ENCODE measurements around the gene TALDO1. TPM values are rescaled to one million over a fixed set of nuclear protein-coding genes. Genes with fewer than 3 reads are reported as not detected.

The TALDO1 gene
- total RNA-seq, 1 experiment from 2014 or later: 268 TPM

DNA sequence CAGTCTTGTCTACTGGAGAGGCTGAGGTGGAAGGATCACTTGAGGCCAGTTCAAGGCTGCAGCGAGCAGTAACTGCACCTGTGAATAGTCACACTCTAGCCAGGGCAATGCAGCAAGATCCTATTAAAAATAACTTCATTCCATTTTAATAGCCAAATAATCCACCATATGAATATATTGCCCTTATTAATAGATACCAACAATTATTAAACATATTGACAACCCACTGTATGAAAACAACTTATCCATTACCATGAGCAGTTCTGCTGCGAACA, 19.6 kb downstream of the TALDO1 start:
- no peaks in the 10 kb centered on the region for H3K4me1 ChIP-seq (ENCODE audit: insufficient read depth, low read length)
- H3K4ac ChIP-seq (ENCODE audit: low read depth, low read length): no peak overlapping the region
- no peak for DNase-seq
- H2BK12ac ChIP-seq (ENCODE audit: insufficient read length, low read depth, low read length): no peak overlapping the region
- no peak overlapping the region for H3K18ac ChIP-seq (ENCODE audit: insufficient read length, low read depth, low read length)
- H2AK5ac ChIP-seq (ENCODE audit: insufficient read length, low read length): no peak overlapping the region
- no peak overlapping the region for H2BK120ac ChIP-seq (ENCODE audit: low read depth, low read length, poor library complexity, severe bottlenecking)
- H3K4me2 ChIP-seq (ENCODE audit: insufficient read depth, insufficient read length, low read length): no peak overlapping the region
- no peaks in the 10 kb centered on the region for H3K27me3 ChIP-seq (ENCODE audit: insufficient read depth, low read length)
- no peak overlapping the region for H4K5ac ChIP-seq (ENCODE audit: insufficient read length, low read depth, low read length)
- no peak overlapping the region for H2AFZ ChIP-seq (ENCODE audit: low read length)
- no peak overlapping the region for H3K9ac ChIP-seq (ENCODE audit: extremely low read depth, insufficient read length, low read length)
- no peak overlapping the region for H3K56ac ChIP-seq (ENCODE audit: insufficient read length, low read depth, low read length)
- no CpG with 5 or more reads among the region's 2 CpGs for WGBS (ENCODE audit: extremely low coverage, insufficient read length, low lambda C conversion rate)
- no peaks in the 10 kb centered on the region for H3K27me3 Mint-ChIP-seq (ENCODE audit: low read depth)
- H4K91ac ChIP-seq (ENCODE audit: insufficient read length, low read depth, low read length): no peak overlapping the region
- no peak overlapping the region for H3K23ac ChIP-seq (ENCODE audit: insufficient read length, low read depth, low read length)
- H3K4me3 Mint-ChIP-seq: no peak overlapping the region
- H2BK5ac ChIP-seq (ENCODE audit: insufficient read length, low read length): no peak overlapping the region
- no peaks in the 10 kb centered on the region for H3K9me3 ChIP-seq (ENCODE audit: control insufficient read depth, low read depth, low read length)
- H3K27ac ChIP-seq (ENCODE audit: insufficient read length, low read depth, low read length): no peak overlapping the region
- no peaks in the 10 kb centered on the region for H3K23me2 ChIP-seq (ENCODE audit: insufficient read length, low read depth, low read length, poor library complexity, severe bottlenecking)
- TF ChIP-seq, protein P1, sequence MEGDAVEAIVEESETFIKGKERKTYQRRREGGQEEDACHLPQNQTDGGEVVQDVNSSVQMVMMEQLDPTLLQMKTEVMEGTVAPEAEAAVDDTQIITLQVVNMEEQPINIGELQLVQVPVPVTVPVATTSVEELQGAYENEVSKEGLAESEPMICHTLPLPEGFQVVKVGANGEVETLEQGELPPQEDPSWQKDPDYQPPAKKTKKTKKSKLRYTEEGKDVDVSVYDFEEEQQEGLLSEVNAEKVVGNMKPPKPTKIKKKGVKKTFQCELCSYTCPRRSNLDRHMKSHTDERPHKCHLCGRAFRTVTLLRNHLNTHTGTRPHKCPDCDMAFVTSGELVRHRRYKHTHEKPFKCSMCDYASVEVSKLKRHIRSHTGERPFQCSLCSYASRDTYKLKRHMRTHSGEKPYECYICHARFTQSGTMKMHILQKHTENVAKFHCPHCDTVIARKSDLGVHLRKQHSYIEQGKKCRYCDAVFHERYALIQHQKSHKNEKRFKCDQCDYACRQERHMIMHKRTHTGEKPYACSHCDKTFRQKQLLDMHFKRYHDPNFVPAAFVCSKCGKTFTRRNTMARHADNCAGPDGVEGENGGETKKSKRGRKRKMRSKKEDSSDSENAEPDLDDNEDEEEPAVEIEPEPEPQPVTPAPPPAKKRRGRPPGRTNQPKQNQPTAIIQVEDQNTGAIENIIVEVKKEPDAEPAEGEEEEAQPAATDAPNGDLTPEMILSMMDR (conservative IDR thresholded peaks at IDR 0.05): no peak
- no peaks in the 10 kb centered on the region for H3K9me3 Mint-ChIP-seq
- no peak overlapping the region for H3T11ph ChIP-seq (ENCODE audit: low read length)
- H3K27ac Mint-ChIP-seq: peak overlapping the region in 2 of 3 experiments; percentile 33 to 70; a peak in 3 of 7 replicates
- no peak overlapping the region for H4K8ac ChIP-seq (replicated peaks; ENCODE audit: insufficient read length, low read depth, low read length)
- H3K79me2 ChIP-seq (ENCODE audit: insufficient read depth, low read length): no peaks in the 10 kb centered on the region
- no peak overlapping the region for H2BK20ac ChIP-seq (ENCODE audit: low read depth, low read length, poor library complexity, severe bottlenecking)
- H3K4me1 Mint-ChIP-seq: peaks cover 11 to 15% of the 10 kb centered on the region in 2 experiments
- no peaks in the 10 kb centered on the region for H3K79me1 ChIP-seq (ENCODE audit: insufficient read depth, low read depth, low read length, poor library complexity, severe bottlenecking)
- no peak overlapping the region; the same call in 1 of the 2 replicates for H3K14ac ChIP-seq (ENCODE audit: insufficient read depth, low read length)
- H2BK15ac ChIP-seq (ENCODE audit: low read depth, low read length): no peak overlapping the region
- H4K20me1 ChIP-seq (ENCODE audit: control insufficient read depth, insufficient read depth, insufficient read length): no peaks in the 10 kb centered on the region
- peaks cover 15 to 62% (median 58%) of the 10 kb centered on the region in 3 experiments; a peak in 6 of 7 replicates for H3K36me3 Mint-ChIP-seq (ENCODE audit: insufficient read depth in 1 of 3, low read depth in 3 of 3)

Measured in H9 (cell line).